RCC 7860 (cell line): ENCODE results near the gene ZNF219.

Experiments used
- DNase-seq: peaks from one replicate; pipeline ENCODE4 v3.0.0-alpha.2; 2015; ENCODE audit warnings: low spot score
- FAIRE-seq: peaks from 2 replicates; lab custom pipeline; 2012; peaks lifted over from hg19 to GRCh38; lab: Jason Lieb, UNC

The ZNF219 gene

DNA sequence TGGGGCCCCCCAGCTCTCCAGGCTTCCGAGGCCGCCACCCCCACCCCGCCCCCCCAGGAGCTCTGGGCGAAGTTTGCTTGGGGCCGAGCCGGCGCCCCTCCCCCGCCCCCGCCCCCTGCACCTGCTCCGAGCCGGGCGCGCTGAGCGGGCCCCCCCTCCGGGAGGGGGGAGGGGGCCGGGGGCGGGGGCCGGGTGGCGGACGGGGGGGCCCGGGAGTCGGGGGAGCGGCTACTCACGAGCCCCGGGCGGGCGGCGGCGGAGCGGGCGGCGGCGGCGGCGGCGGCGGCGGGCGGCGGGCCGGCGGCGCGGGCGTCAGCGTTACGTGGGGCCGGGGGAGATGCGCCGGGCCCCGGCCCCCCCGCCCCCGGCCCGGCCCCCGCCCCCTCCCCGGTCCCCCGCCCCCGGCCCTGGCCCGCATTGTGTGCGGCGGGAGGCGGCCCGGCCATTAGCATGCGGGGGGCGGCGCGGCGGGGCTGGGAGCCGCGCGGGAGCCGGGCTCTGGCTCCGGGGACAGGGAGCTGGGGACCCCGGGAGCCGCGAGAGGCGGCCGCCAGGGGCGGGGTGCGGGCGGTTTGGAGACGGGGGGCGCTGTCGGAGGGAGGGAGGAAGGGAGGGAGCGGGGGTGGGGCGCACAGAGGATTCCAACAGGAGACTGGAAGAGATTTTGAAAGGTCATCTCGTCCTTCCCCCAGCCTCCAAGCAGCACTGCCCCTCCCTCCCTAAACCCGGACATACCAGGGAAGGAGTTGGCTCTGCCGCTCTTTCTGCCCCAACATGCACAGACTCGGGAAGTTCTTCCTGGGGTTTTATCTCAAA, at the start of gene ZNF219:
Gene ZNF219 (minus strand): TSS at position 580 of the 816 bp plus-strand sequence. CDS start 5,064 bp downstream, outside the sequence.
- no peak for FAIRE-seq

DNA sequence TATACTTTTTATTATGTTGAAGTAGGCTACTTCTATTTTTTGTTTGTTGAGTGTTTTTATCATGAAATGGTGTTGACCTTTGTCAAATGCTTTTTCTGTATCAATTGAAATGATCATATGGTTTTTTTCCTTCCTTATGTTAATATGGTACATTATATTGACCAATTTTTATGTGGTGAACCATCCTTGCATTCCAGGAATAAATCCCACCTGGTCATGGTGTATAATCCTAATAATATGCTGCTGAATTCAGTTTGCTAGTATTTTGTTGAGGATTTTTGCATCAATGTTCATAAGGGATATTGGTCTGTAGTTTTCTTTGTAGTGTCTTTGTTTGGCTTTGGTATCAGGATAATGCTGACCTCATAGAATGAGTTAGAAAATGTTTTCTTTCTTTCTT, 47.0 kb upstream of the ZNF219 start:
- DNase-seq: no peak
- FAIRE-seq: no peak

More for the DNA sequence above, at the start of gene ZNF219:
- no peak for DNase-seq

DNA sequence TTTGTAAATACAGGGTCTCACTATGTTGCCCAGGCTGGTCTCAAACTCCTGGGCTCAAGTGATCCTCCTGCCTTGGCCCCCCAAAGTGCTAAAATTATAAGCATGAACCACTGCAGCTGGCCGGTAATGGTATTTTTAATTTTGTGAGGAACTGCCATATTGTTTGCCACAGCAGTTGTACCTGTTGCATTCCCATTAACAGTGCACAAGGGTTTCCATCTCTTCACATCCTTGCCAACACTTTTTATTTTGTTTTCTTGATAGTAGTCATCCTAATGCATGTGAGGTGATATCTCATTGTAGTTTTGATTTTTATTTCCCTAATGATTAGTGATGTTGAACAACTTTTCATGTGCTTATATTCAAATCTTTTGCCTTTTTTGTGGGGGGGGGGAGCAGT, 43.9 kb upstream of the ZNF219 start:
- DNase-seq (no peak), FAIRE-seq (no peak)

DNA sequence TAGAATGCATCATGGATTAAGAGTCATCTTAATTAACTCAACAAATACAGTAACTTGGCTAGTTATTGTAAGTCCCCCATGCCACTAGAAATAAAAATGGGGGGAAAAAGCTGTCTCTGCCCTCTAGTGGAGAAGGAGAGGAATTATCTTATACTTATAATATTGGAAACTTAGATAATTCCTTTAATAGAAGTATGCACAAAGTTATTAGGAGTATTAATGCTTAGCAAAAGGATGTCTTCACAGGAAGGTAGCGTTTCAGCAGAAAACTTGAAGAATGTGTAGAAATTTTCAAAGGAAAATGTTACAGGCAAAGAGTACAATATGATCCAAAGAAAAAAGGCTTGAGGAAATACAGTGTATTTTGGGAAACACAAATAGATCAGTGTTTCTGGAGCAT, 37.6 kb upstream of the ZNF219 start:
- FAIRE-seq: no peak
- peak; percentile 27 for DNase-seq

- no peak for FAIRE-seq
Measured at GRCh38 chr14:21133901-21134300, 35.4 kb upstream of the ZNF219 start.

GRCh38 chr14:21123429-21123828, 25.0 kb upstream of the ZNF219 start:
- no peak for DNase-seq
- no peak for FAIRE-seq

More at GRCh38 chr14:21133901-21134300, 35.4 kb upstream of the ZNF219 start:
- DNase-seq: no peak

GRCh38 chr14:21121122-21121521, 22.7 kb upstream of the ZNF219 start:
- FAIRE-seq (no peak), DNase-seq (no peak)

DNA sequence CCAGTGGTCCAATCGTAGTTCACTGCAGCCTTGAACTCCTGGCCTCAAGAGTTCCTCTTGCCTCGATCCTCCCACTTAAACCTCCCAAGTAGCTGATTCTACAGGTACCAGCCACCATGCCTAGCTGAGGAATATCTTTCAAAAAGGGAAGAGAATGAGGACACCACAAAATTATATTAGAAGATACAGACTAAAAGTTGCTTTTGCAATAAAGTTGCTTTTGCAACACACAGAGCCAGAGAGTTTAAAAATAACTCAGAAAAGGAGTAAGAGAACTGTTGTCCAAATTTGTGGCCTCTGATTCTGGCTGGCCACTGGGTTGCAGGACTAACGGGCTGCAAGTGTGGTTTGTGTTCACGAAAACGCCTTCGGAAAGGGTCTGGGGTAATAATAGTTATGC, 22.2 kb upstream of the ZNF219 start:
- no peak for FAIRE-seq
- DNase-seq: no peak

GRCh38 chr14:21118933-21119332, 20.5 kb upstream of the ZNF219 start:
- DNase-seq (no peak), FAIRE-seq (no peak)

DNA sequence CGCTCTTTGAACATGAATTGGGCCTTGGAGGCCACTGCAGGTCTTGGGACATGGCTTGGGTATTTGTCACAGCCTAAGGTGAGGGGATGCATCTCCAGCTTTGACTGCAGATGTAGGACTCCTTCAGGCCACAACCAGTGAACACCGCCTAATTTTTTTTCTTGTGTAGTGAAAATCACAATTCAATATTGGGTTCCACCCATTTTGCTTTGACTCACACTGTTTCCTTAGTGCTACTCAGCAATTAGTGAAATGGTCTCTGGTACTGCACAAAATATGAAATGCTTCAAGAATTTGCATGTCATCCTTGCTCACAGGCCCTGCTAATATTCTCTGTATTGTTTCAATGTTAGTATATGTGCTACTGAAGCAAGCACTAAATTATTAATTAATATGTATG, 14.9 kb upstream of the ZNF219 start:
- no peak for FAIRE-seq
- DNase-seq: no peak

DNA sequence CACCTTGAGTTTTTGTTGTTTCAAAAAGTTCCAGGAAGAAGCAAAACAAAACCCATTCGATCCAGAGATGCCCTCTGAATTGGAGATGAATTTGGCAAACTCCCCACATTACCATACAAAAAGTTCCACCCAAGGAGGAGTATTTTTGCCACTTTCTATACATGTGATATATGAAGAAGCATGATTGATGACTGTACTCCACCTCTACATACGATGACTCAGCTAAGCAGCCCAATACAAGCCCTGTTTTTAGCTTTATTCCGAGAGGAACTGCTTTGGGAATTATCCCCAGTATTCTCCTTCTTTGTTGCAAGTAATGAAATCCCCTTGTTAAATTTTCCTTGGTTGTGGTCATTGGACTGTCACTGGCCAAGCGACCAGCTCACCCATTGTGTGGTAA, 13.8 kb upstream of the ZNF219 start:
- no peak for FAIRE-seq

DNA sequence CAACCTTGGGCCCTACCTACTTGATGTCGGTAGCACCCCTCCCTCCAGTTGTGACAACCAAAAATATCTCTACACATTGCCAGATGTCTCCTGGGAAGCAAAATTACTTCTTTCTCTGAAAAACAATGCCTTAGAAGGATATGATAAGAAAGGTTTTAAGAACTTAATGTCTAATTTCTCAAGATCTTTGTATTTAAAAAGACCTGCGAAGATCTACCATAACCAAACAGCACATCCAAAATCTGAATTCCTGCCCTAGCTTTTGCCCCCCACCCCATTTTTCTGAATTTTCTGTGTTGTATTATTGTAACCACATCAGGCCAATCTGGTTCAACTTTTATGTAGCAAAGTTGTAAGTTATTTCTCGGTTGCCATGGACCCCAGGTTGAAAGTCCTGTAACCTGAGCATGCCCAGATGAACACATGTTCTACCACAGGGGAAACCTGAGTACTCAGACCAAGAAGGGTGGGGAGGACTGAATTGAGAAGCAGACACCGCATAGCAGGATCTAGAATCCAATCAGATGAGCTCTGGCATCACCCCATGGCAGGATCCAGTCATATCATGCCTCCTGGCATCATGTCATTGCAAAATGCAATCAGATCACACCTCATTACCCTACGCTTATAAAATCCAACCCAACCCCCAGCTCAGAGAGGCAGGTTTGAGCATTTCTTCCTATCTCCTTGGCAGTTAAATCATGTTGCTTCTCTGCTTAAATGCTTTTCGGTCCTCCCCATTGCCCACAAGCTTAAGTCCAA, 11.1 kb upstream of the ZNF219 start:
- DNase-seq (no peak), FAIRE-seq (no peak)

More for the DNA sequence above, 13.8 kb upstream of the ZNF219 start:
- DNase-seq: no peak

GRCh38 chr14:21108791-21109190, 10.3 kb upstream of the ZNF219 start:
- FAIRE-seq (no peak), DNase-seq (no peak)

GRCh38 chr14:21107283-21107800, 8.9 kb upstream of the ZNF219 start:
- DNase-seq (peak; percentile 54), FAIRE-seq (no peak)

GRCh38 chr14:21106498-21107282, 8.2 kb upstream of the ZNF219 start:
- no peak for FAIRE-seq
- peak; percentile 31 for DNase-seq

DNA sequence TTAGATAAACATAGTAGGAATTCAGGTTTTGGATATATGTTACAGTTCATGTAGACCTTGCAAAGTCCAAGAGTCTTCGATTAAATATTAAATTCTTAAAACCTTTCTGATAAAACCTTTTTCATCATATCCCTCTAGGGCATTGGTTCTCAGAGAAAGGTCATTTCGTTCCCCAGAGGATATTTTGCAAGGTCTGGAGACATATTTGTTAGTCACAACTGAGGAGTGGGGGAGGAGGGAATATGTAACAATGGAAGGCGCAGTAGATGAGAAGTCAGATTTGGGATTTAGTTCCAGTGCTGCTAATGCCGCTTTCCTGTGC, 7.7 kb upstream of the ZNF219 start:
- FAIRE-seq (no peak), DNase-seq (no peak)

- FAIRE-seq: no peak
- no peak for DNase-seq
Measured at GRCh38 chr14:21105095-21105494, 6.6 kb upstream of the ZNF219 start.

DNA sequence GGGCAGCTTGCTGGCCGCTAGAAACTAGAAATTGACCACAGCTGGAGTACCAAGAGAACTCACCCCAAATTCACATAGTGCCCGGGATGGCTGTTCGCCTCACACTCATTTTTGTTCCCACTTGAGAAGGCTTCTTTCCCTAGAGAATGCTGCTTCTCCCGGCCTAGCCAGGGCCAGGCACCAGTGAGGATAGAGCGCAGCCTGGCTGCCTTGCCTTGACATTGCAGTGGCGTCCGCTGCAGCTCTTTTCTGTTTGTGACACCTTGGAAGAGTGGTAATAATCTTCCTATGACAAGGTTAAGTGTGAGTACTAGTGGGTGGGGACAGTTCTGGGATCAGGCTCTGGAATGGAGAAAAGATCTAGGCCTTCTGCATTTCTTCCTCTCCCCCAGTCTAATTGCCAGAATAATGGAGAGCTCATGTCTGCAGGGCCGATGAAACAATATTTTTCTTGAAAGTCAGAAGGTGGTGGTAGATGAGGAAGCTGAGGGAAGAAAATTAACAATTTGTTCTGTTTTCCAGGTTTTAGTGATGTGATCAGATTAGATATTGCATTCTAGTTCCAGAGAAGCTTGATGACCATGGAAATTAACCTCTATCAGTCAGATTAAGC, 6.1 kb upstream of the ZNF219 start:
- DNase-seq (peak; percentile 54), FAIRE-seq (no peak)

DNA sequence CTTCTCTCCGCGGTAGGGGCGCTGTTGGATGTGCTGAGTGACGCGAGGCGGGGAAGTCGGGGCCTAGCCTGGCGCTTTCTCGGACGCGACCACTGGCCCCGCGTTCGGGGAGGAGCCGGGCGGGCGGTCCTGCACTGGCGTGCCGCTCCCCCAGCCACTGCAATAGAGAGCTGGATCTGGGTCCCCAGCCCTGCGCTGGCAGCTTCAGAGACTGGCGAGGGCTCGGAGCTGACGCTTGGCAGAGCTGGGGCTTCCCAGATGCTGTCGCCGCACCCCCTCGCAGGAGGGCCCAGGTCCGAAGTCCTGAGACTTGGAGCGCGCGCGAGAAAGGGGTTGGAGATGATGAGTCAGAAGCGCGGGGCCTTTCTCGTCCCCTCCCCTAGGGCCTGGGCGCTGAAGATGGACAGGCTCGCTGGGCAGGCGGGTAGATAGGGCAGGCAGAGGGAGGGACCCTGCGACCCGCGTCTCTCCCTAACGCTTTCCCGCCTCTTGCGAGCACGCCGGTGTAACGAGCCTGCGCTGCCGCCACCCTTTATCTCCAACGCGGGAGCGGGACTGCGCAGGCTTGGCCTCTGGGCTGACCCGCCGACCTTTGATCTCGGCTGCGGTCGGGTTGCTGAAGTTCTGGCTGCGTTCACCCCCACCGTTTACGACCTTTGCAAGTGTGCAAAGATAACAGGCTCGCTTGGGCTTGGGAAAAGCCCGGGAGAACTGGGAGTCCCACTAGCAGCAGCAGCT, 5.4 kb upstream of the ZNF219 start:
- DNase-seq: peak; percentile 81
- FAIRE-seq: no peak

GRCh38 chr14:21103411-21103709, 4.9 kb upstream of the ZNF219 start:
- DNase-seq (no peak), FAIRE-seq (no peak)
